LNCAP (cell line): ENCODE data around the gene PEX14.

Source experiments
- CTCF ChIP-seq: fragments of 450-650 bp; IDR thresholded peaks from 2 replicates; pipeline ENCODE4 v1.5.1; 2017; ENCODE audit warnings: mild to moderate bottlenecking

PEX14 gene

GRCh38 chr1:10616696-10617095, 141.9 kb downstream of the PEX14 start:
- TF ChIP-seq CTCF = no peak

- no peak for TF ChIP-seq CTCF
Observed at GRCh38 chr1:10617318-10617717, 142.6 kb downstream of the PEX14 start.

- no peak for TF ChIP-seq CTCF
Observed at GRCh38 chr1:10617931-10618885, 143.5 kb downstream of the PEX14 start.

- no peak for TF ChIP-seq CTCF
Observed at GRCh38 chr1:10620776-10621175, 146.0 kb downstream of the PEX14 start.

- TF ChIP-seq CTCF = no peak
Observed at GRCh38 chr1:10621906-10622305, 147.2 kb downstream of the PEX14 start.

GRCh38 chr1:10622910-10623685, 148.3 kb downstream of the PEX14 start:
- no peak for TF ChIP-seq CTCF

- no peak for TF ChIP-seq CTCF
Observed at GRCh38 chr1:10623686-10624145, 149.0 kb downstream of the PEX14 start.
